CD4-positive, alpha-beta T cell treated with Interleukin-6 for 4 hours (primary cell): ENCODE results near the gene FARP1.
"Not testable (repeated sequence)": the region's sequence is repeated elsewhere in the genome, so short reads cannot be mapped to it uniquely, and the experiment has no call there.

Experiments used
- DNase-seq: peaks from one replicate; pipeline ENCODE4 v3.0.0-alpha.2; 2020; ENCODE audit warnings: mixed read lengths

The FARP1 gene

DNA sequence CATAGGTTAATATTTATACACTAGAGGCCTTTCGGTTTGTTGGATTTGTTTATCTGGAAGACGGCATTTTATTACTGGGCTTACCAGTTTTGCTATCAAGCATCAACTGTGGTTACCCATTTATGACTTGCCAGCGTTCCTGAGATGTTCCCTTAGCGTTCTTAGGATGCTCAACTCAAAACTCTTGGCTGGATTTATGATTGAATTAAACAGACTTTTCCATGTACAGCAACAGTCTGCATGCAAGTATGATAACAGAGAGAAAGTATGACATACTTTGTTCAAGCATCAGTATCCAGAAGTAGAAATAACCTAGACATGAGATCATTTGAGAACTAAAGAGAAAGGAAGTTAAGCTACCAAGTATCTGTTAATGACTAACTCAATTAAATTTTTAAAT, 64.1 kb downstream of the FARP1 start:
- no peak for DNase-seq

DNA sequence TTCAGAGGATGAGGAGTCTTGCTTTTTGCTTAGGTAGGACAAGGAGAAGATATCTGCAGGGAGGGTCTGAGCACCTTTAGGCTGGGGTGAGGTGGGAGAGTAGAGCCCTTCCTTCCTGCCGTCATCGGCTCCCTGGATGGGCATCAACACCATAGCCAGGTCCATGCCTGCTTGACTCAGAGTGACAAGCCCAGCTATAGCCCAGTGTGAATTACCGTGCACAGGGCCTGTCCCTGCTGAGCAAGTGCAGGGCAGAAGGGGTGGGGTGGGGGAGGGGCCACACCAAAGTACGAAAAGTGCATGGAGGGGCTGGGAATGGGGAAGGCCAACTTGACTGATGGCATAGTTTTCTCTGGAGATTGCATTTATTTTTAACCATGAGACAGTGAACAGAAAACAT, 64.5 kb downstream of the FARP1 start:
- no peak for DNase-seq

DNA sequence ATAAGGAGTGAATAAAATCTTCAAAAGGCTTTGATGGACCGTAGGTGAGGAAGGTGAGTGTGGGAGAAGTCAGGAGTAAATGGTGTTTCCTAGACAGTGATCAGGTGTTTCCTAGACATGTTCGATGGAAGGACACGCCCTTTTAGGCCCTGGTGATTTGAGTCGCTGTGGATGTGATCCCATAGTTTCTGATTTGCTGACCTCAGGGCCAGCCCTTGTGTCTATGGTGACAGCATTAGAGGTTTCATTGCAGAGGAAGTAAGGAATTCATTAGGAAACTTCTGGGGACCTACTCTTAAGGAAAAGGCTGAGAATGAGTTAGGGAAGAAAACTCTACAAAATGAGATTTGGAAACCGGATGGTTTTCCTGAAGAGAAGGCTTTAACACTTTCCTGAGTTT, 65.7 kb downstream of the FARP1 start:
- no peak for DNase-seq

DNA sequence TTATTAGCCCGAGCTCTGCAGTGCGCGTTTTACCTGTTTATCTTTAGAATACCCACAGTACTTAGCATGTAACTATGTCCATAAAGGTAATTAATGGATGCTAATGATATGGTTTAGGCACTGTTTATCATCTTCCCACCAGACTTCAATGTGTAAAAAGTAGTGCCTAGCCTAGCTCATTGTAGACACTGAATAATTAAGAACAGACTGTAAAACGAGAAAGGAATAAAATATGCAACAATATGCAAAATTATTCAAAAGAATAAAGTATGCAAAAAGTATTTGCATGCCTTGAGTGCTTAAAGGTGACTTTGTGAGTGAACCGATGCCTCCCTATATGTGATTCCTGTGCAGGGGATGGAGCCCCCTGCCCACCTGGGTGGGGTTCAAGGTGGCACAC, 69.9 kb downstream of the FARP1 start:
- no peak for DNase-seq

DNA sequence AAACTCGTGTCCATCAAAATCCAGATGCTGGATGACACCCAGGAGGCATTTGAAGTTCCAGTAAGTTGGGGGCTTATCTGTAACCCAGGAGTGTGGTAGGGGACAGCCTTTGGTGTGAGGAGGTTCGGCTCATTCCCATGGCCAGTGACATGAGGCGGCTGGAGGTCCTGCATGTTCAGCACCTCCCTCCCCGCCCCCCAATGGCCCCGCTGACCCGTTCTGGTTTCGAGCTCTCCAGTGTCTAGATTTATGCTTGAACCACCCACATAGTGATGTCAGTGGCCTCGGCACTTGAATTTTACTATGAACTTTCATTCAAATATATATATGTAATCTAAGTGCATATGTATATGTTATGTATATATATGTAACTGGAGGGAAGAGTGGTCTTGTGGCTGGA, 70.5 kb downstream of the FARP1 start:
- no peak for DNase-seq

DNA sequence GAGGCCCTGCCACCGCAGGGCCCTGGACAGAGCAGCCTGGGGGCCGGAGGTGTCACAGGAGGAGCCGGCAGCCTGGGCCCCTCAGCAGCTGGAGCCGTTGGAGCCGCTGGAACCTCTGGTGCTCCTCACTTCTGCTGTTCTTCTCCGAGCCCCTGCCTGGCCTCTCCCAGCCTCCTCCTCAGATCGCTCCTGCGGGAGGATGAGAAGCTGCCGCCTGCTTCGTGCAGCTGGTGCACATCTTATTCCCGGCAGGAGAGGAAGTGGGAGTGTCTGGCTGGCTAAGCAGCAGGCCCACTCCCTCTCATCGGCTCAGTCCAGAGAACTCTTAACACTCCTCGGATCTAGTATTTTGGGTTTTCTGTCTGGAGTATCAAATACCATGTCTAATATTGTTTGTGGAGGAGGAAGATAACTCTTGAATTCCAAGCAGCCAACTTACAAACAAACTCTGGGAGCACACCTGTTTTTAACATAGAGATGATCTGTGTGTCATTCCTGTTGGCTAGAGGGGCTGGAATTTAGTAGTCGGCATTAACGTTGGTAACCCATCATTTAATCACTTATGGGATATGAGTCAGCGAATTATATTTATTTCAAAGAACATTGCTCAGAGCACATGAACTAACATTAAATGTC, 71.2 kb downstream of the FARP1 start:
- no peak for DNase-seq

DNA sequence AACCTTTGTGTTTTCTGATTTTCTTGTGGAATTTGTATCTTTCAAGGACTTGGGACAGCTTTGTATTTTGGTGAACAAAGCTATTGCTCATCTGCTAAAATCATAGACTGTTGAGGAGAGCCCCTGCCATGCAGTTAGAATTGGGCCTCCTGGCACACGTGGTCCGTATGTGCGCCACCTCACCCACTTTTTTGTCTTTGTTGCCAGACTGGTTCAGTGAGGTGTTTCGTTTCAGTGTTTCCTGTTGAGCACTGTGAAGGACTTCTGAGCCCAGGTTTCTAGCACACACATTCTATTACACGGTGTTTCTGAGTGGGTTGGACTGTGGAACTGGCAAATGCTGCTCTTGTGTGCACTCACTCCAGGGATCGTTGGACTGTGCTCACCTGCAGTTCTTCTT, 71.8 kb downstream of the FARP1 start:
- DNase-seq: no peak

DNA sequence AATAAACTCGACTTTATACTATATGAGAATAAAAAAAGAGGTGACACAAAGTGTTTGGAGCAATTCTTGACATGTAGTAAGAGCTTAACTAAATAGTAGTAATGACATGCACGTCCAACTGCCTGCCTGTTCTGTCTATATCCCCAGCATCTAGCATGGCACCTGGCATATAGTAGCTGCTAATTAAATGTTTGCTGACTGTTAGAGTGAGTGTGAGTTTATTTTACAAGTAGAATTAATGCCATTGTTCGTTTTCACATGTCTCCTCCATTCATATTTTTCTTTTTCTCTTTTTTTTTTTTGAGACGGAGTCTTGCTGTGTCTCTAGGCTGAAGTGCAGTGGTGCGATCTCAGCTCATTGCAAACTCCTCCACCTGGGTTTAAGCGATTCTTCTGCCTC, 72.6 kb downstream of the FARP1 start:
- DNase-seq: no peak

DNA sequence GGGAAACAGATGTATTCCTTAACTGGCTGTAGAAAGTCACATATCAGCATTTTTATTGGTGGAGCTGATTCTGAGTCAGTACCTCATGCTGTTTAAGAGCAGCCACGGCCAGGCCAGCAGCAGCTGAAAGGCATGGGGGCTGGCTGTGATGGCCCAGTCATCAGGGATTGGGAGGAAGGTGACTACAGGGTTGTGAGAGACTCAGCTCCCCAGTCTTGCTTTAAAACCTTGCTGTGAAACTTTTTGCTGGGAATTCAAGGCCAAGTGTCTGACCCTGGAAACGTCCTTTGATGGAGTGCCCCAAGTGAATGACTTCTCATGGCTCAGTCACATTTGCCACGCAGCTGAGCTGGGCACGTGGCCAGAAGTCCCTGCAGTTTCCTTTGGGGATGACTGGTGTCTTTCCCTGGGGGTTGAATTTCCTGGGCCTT, 73.3 kb downstream of the FARP1 start:
- no peak for DNase-seq

DNA sequence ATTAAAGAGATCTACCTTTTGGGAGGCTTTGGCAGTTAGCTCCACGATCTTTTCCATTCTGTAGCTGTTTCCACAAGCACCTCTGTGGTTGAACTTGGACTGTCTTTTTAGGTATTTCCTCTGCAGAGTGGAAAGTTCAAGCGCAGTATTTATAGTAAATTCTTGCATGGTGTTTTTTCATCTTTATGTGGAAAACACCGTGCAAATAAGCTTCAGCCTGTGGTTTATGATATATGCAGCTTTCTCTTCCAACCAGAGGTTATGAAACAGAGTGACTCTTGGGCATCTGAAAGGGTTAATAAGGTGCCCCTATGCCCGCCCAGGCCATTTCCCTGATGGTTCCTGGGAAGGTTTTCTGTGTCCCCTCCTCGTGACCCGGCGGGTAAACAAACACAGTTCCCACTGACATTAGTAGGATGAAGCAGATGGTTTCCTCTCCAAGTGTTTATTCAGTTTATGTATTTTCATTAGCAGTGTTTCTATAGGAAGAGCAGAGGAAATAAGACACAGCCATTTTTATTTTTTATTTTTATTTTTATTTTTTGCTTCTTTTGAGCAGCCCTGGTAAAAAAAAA, 73.9 kb downstream of the FARP1 start:
- no peak for DNase-seq

DNA sequence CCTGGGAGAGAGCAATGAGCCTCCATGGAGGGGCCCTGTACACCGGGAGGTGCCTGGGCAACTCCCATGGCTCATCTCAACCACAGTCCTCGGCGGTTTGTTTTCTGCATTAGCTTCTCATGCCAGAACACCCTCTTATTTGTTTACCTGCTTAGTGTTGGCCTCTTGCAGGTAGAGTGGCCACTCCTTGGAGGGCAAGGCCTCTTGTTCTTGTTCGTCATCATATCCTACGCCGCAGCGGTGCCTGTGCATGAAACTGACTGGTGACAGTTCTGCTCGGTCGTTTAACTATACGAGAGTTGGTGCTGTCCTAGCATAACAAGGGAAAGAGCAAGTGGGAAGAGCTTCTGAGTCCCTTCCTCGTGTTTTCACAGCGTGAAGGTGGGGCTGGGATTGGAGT, 74.7 kb downstream of the FARP1 start:
- no peak for DNase-seq

DNA sequence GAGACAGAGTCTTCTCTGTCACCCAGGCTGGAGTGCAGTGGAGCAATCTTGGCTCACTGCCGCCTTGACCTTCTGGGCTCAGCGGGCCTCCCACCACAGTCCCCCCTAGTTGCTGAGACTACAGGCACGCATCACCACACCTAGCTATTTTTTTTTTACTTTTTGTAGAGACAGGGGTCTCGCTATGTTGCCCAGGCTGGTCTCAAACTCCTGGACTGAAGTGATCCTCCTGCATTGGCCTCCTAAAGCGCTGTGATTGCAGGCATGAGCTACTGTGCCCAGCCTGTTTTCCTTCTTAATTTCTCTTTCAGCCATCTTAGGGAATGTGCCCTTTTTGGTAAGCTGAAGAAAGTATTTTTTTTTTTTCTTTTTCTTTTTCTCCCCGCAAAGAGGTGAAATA, 76.8 kb downstream of the FARP1 start:
- no peak for DNase-seq

DNA sequence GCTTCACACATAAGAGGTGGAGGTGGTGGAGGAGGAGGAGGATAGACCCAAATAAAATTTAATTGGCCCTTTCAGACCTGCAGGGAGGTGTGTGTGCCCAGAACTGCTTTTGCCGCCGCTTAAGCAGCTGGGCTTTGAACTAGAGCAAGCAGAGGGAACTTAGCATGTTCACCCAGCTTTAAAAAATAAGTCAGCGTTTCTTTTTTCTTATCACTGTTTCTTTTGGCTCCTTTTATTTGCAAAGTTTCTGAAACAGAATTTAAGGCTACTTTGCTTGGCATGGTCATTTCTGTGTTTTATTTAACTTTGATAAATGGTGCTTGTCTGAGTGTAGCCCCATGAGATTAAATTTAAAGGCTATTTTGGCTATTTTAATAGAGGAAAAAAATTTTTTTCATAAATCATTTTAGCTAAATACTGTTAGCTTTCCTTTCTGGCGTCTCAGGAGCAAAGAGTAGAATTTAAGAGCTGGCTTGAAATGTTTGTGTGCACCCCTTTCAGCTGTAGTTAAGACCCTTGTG, 77.4 kb downstream of the FARP1 start:
- DNase-seq: no peak

DNA sequence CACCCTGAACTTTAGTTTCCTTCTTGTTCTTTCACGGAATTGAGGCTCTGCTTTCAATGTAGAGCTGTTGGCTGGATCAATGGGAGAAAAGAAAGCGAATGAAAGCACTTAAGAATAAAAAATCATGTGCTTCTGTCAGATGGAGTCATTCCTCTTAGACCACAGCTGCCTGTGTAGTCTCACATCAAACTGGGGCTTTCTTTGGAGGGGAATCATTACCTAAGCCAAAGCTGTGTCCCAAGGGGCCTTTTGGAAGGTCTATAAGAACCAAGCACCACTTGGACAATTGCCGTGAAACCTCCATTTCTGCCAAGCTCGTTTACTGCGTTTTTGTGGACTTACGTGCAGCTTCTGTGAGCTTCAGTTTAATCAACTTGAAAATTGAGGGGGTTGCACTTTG, 78.3 kb downstream of the FARP1 start:
- no peak for DNase-seq

DNA sequence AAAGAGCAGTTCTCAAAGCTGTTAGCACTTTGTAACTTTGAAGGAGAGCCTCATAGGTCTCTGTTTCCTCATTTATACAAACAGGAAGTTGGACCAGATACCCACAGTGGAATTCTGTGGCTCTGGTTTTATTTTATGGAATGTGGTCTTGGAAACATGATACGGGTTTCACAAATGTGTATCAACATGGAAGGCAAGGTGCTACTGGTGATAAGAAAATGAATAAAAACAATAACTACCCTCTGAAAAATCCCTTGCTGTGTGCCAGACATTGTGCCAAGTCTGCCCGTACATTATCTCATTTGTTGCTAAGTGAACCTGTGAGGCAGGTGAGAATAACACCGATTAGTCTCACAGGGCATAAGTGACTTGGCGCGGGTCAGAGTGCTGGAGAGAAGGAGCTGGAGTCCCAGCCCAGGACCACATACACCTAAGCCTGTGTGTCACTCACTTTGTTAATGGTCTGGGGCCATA, 79.2 kb downstream of the FARP1 start:
- DNase-seq: no peak

DNA sequence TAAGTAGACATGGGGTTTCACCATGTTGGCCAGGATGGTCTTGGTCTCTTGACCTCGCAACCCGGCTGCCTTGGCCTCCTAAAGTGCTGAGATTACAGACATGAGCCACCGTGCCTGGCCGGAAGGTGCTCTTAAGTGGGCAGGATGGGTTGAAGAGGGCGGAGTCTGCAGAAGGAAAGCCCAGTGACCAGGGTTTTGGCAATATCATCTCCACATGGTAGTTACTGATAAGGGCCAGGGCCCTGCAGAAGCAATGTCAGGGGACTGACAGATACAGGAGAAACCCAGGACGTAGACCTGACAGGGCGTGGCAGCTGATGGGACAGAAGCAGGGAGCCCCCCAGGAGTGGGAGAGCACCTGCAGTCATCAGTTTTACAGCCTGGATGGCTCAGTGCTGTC, 79.9 kb downstream of the FARP1 start:
- DNase-seq: no peak

DNA sequence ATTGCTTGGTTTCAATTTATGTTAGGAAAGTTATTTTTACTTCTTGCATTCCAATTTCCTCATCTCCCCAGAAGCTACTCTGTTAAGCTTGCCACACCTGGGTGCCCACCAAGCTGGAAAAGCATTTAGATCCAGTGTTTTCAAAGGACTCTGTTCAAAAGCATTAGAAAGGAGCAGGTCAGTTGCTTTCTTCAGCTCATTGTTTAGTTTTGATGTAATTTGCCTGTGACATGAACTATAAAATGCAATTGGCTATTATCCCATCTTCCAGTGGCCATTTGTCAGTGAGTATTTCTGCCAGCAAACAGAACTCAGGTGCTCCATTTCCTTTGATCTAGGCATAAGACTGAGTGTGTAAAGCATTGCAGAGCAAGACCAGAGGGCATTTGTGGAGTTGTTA, 80.8 kb downstream of the FARP1 start:
- no peak for DNase-seq

DNA sequence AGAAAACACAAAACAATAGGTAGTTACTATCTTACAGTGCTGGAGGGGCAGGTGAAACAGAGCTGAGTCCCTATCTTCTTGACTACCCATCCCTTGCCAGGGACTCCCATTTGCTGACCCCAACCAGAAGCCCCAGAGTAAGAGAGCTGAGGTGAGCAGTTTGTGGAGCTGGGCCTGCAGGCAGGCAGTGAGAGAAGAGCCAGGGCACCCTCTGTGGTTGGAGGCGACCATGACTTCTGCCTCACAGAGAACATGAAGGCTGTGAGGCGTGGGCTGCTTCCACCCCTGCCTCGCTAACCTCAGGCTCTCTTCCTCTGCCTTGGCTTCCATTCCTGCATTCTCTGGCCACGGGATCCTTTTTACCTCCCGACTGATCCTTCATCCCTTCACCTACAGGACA, 81.7 kb downstream of the FARP1 start:
- no peak for DNase-seq

DNA sequence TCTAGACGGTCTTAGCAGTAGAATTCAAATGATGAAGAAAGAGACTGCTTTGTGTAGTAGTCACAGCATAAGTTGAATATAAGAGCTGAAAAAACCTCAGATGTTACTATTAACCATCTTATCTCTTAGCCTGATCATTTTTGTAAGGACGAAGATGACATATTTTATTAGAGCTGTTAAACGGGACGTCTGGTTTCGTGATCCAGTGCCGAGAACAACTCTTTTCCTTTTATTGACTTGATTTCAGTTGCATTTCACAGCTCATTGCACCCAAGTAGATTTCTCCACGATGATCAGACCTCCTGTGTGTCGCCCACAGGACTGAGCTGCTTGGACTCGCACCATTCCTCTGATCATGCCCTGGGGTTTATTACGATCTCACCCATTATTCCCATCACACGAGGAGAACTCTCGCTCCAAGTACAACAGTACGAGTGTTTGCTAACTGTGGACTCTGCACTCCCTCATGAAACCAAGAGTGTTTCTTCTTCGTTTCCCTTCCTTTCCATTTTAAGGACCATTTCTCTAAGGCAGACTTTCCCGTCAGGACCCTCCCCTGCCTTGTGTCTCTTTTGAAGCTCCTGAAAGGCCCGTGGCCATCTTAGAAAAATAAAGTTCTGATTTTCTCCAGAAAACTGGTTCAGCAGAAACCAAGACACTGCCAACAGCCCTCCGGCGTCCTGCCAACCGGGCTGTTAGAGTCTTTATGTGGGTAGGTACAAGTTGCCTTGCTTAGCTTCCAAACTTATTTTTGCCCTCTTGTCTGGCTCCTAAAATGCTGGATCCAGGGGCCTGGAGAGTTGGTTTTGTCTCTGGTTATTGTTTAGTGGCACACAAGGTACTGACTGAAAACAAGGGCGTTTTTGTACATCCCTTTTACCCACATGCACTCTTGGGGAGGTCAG, 82.4 kb downstream of the FARP1 start:
- no peak for DNase-seq

DNA sequence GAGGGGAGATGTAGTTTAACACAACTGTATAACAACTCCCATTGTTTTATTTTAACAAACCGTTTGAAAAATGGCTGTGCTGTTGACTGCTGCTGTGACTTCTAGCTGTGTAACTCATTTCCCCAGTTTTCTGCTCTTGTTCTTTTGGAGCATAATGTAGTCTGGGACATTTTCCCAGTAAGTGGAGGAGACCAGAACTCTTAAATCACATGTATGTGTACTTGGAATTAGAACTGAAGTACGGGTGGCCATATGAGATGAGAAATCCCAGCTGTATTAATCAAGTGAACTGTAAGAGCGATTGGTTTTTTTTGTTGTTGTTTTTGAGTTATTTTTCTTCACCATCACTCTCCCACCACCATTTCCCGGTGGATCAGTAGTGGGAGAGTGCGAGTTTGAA, 83.6 kb downstream of the FARP1 start:
- no peak for DNase-seq

DNA sequence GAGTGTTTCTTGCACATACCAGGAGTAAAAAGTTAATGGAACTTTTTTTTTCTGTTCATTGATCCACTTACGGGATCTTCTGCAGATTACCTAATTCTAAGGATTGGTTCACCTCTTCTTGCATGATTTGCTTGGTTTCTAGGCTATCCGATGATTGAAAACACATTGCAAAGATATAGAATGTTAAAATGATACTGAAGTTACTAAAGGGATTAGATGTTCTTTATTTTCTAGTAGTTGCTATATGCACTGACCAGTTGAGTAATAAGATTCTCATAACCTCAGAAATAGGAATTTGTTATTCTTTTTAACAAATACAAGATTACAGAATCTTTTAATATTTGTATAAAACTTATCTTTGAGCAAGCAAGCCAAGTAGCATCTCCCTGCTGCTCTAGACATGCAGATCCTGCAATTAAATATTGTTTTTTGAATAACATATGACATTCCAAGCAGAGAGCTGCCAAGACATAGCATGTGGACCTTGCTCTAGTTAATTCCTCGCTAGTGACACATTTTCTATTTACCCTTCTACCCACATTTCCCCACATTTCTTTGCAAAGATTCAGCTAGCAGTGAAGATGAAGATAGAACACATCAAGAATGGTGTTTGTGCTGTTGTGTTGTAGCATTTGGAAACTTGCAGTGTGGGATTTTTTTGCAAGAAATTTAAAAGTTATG, 85.9 kb downstream of the FARP1 start:
- no peak for DNase-seq

DNA sequence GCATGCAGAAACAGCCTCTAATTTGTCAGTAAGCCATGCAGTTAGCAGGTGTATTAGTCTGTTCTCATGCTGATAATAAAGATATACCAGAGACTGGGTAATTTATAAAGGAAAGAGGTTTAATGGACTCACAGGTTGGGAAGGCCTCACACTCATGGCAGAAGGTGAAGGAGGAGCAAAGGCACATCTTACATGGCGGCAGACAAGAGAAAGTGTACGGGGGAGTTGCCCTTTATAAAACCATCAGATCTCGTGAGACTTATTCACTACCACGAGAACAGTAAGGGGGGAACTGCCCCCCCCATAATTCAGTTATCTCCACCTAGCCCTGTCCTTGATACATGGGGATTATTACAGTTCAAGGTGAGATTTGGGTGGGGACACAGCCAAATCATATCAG, 87.9 kb downstream of the FARP1 start:
- not testable (repeated sequence) for DNase-seq

DNA sequence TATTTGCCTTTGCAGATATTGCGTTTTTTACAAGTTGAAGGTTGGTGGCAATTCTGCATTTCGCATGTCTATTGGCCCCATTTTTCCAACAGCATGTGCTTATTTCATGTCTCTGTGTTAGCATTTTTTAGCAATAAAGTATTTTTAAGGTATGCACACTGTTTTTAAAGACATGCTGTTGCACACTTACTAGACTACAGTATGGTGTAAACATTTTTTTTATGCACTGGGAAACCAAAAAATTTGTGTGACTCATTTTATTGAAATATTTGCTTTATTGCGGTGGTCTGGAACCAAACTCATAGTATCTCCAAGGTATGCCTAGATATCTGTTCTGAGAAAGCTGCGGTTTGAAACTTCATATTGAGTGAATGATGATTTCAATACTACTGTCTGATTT, 89.6 kb downstream of the FARP1 start:
- no peak for DNase-seq
